GF-D8 (cell line): ENCODE data around the gene NRF1.
"Not testable (repeated sequence)": the region's sequence is repeated elsewhere in the genome, so short reads cannot be mapped to it uniquely, and the experiment has no call there.

Experiments used
- DNase-seq: peaks from one replicate; lab custom pipeline; 2025; lab: John Stamatoyannopoulos, UW

The NRF1 gene

GRCh38 chr7:129611246-129612111, at the start of gene NRF1:
NRF1 (plus strand) TSS chr7:129611720; CDS start chr7:129657352, 45,632 bp downstream.
- peak; percentile 70 for DNase-seq

GRCh38 chr7:129566323-129566722, 45.2 kb upstream of the NRF1 start:
- not testable (repeated sequence) for DNase-seq

GRCh38 chr7:129567377-129567776, 44.1 kb upstream of the NRF1 start:
- no peak for DNase-seq

- DNase-seq, result no peak
Observed at GRCh38 chr7:129568240-129568639, 43.3 kb upstream of the NRF1 start.

DNA sequence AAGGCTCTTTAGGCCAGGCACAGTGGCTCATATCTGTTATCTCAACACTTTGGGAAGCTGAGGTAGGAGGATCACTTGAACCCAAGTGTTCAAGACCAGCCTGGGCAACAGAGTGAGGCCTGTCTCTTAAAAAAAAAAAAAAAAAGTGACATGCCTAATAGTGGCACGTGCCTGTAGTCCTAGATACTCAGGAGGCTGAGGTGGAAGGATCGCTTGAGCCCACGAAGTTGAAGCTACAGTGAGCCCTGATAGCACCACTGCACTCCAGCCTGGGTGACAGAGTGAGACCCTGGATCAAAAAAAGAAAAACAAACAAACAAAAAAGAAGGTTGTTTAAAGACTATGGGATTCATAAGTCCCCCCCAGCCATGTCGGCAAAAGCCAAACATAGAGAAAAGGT, 42.2 kb upstream of the NRF1 start:
- no peak for DNase-seq

GRCh38 chr7:129569811-129570215, 41.7 kb upstream of the NRF1 start:
- no peak for DNase-seq

DNA sequence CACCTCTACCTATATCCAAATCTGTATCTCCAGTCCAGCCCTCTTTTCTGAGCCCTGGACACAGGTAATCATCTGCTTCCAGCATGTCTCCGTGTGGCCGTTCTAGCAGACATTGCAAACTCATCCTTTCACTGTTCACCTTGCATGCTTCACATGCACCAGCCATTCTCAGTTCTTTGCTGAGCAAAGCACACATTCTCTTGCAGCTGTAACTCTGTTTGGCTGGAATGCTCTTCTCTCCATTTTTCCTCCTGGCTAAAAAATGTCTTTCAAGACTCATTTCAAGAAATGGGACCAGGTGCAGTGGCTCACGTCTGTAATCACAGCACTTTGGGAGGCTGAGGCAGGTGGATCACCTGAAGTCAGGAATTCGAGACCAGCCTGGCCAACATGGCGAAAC, 40.3 kb upstream of the NRF1 start:
- DNase-seq, result no peak

GRCh38 chr7:129572205-129572604, 39.3 kb upstream of the NRF1 start:
- DNase-seq, result no peak

GRCh38 chr7:129574487-129574886, 37.0 kb upstream of the NRF1 start:
- no peak for DNase-seq

- DNase-seq, result no peak
Observed at GRCh38 chr7:129575699-129576098, 35.8 kb upstream of the NRF1 start.

DNA sequence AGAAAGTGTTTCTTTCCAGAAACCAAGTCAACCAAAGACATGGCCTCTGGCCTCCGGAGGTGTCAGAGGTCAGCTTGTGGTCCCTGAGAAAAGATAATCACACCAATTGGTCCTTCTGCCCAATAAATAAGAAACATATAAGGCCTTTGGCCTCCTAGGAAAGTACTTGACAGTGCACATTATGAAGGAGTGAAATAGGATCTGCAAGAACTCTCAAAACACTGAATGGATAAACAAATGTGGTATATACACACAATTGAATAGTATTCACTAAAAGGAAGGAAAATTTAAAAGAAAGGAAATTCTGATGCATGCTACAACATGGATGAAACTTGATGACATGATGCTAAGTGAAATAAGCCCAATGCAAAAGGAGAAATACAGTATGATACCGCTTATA, 35.4 kb upstream of the NRF1 start:
- no peak for DNase-seq

DNA sequence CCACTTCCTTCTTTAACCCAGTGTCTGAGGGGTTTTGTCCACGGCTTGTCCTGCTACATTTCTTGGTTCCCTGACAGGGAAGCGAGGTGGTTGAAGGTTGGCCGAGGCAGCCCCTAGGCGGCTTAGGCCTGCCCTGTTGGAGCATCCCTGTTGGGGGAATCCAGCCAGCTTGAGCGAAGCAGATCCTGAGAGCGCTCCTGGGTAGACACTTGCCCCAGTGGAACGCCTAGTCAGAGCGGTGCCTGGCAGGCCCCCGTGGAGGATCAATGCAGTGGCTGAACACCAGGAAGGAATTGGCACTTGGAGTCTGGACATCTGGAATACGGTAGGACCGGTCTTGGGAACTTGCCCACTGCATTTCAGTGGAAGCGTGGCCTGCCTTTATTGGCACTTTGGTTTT, 32.7 kb upstream of the NRF1 start:
- DNase-seq, result no peak

GRCh38 chr7:129586179-129586578, 25.3 kb upstream of the NRF1 start:
- DNase-seq, result not testable (repeated sequence)

- DNase-seq, result no peak
Observed at GRCh38 chr7:129588268-129588667, 23.3 kb upstream of the NRF1 start.

GRCh38 chr7:129591868-129592267, 19.7 kb upstream of the NRF1 start:
- DNase-seq, result no peak

GRCh38 chr7:129596386-129596785, 15.1 kb upstream of the NRF1 start:
- not testable (repeated sequence) for DNase-seq

GRCh38 chr7:129597672-129598071, 13.8 kb upstream of the NRF1 start:
- DNase-seq, result no peak

GRCh38 chr7:129599174-129599573, 12.3 kb upstream of the NRF1 start:
- DNase-seq, result no peak

GRCh38 chr7:129603594-129603993, 7.9 kb upstream of the NRF1 start:
- not testable (repeated sequence) for DNase-seq

DNA sequence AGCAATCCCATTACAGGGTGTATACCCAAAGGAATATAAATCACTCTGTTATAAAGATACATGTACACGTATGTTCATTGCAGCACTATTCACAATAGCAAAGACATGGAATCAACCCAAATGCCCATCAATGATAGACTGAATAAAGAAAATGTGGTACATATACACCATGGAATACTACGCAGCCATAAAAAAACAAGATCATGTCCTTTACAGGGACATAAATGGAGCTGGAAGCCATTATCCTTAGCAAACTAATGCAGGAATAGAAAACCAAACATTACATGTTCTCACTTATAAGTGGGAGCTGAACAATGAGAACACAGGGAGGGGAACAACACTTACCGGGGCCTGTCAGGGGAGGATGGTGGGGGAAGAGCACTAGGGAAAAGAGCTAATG, 7.5 kb upstream of the NRF1 start:
- not testable (repeated sequence) for DNase-seq

GRCh38 chr7:129604713-129605437, 6.6 kb upstream of the NRF1 start:
- no peak for DNase-seq

GRCh38 chr7:129605960-129606614, 5.4 kb upstream of the NRF1 start:
- no peak for DNase-seq

GRCh38 chr7:129606803-129607202, 4.7 kb upstream of the NRF1 start:
- DNase-seq, result peak; percentile 71
